Lower leg skin (tissue), 3 donors: ENCODE measurements around the gene ANKRD18B.
"Not testable (repeated sequence)": the region's sequence is repeated elsewhere in the genome, so short reads cannot be mapped to it uniquely, and the experiment has no call there.

Experiments
- POLR2A ChIP-seq, 2 donors: fragments of 450-650 bp; IDR thresholded peaks; one replicate each; pipeline ENCODE4 v1.6.1; 2016 to 2017; ENCODE audit warnings: antibody characterized with exemption in 2 of 2, mild to moderate bottlenecking in 1 of 2, moderate library complexity in 1 of 2
- TF ChIP-seq, protein P1 (sequence below), 3 donors: fragments of 450-650 bp; IDR thresholded peaks; one replicate each; pipeline ENCODE4 v1.5.1; 2016; ENCODE audit warnings: antibody characterized with exemption in 3 of 3, mild to moderate bottlenecking in 3 of 3, moderate library complexity in 2 of 3

DNA sequence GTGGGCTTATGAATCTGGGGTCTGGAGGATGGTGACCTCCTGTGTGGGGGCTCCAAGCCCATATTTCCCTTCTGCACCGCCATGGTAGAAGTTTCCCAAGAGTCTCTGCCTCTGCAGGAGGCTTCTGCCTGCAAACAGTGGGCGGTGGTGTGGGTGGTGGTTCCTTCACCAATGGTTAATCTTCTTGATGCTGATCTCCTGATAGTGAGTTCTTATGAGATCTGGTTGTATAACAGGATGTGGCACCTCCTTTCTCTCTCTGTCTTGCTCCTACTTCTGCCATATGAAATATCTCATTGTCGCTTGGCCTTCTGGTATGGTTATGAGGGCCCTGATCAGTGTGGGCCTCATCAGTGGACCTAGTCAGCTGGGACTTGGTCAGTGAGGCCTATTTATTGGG lies 73.3 kb downstream of the ANKRD18B start:
- TF ChIP-seq, protein P1, sequence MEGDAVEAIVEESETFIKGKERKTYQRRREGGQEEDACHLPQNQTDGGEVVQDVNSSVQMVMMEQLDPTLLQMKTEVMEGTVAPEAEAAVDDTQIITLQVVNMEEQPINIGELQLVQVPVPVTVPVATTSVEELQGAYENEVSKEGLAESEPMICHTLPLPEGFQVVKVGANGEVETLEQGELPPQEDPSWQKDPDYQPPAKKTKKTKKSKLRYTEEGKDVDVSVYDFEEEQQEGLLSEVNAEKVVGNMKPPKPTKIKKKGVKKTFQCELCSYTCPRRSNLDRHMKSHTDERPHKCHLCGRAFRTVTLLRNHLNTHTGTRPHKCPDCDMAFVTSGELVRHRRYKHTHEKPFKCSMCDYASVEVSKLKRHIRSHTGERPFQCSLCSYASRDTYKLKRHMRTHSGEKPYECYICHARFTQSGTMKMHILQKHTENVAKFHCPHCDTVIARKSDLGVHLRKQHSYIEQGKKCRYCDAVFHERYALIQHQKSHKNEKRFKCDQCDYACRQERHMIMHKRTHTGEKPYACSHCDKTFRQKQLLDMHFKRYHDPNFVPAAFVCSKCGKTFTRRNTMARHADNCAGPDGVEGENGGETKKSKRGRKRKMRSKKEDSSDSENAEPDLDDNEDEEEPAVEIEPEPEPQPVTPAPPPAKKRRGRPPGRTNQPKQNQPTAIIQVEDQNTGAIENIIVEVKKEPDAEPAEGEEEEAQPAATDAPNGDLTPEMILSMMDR (IDR thresholded peaks at IDR 0.05) = not testable (repeated sequence)
- TF ChIP-seq POLR2A (IDR thresholded peaks at IDR 0.05) = not testable (repeated sequence)
